DOHH2 (cell line): Measurements from ENCODE around the gene ANKRD40CL.

ENCODE experiments used
- H3F3A ChIP-seq: fragments of 200-600 bp; sonication (generic), shearing (Covaris generic); 2 replicates; pipeline ENCODE4 v1.6.0; 2016; ENCODE audit warnings: antibody characterized with exemption, mild to moderate bottlenecking; ENCODE audit not compliant: control insufficient read depth, insufficient read depth
- H3K27ac ChIP-seq: fragments of 200-600 bp; sonication (generic); 2 replicates; pipeline ENCODE4 v1.5.1; 2014; ENCODE audit warnings: low read depth, mild to moderate bottlenecking, low read length, moderate library complexity
- H3K27me3 ChIP-seq: fragments of 200-600 bp; sonication (generic); 2 replicates; pipeline ENCODE4 v1.6.1; 2014; ENCODE audit warnings: mild to moderate bottlenecking, low read length, mixed read lengths; ENCODE audit not compliant: control insufficient read depth
- H3K36me3 ChIP-seq: fragments of 200-600 bp; sonication (generic); 2 replicates; pipeline ENCODE4 v1.6.1; 2014; ENCODE audit warnings: mild to moderate bottlenecking, low read length, moderate library complexity, mixed read lengths; ENCODE audit not compliant: control insufficient read depth
- H3K4me1 ChIP-seq: fragments of 200-600 bp; sonication (generic); 2 replicates; pipeline ENCODE4 v1.6.1; 2014; ENCODE audit warnings: mild to moderate bottlenecking, low read length, mixed read lengths; ENCODE audit not compliant: control insufficient read depth
- H3K4me2 ChIP-seq: fragments of 200-600 bp; sonication (generic); 2 replicates; pipeline ENCODE4 v1.6.0; 2014; ENCODE audit warnings: mild to moderate bottlenecking, low read length, moderate library complexity
- H3K4me3 ChIP-seq: fragments of 200-600 bp; sonication (generic); 2 replicates; pipeline ENCODE4 v1.5.1; 2014; ENCODE audit warnings: mild to moderate bottlenecking, low read length, mixed read lengths
- H3K79me2 ChIP-seq: fragments of 200-600 bp; sonication (generic); 2 replicates; pipeline ENCODE4 v1.6.1; 2014; ENCODE audit warnings: mild to moderate bottlenecking, low read length, mixed read lengths; ENCODE audit not compliant: control insufficient read depth
- H3K9me2 ChIP-seq: fragments of 200-600 bp; sonication (generic); replicated peaks from 2 replicates; pipeline ENCODE4 v1.6.1; 2014; ENCODE audit warnings: mild to moderate bottlenecking, low read length, mixed read lengths; ENCODE audit not compliant: control insufficient read depth
- H3K9me3 ChIP-seq: fragments of 200-600 bp; sonication (generic); 2 replicates; pipeline ENCODE4 v1.6.1; 2014; ENCODE audit warnings: antibody characterized with exemption, low read length, mixed read lengths; ENCODE audit not compliant: control insufficient read depth, insufficient read depth
- H4K20me1 ChIP-seq: fragments of 200-600 bp; sonication (generic); 2 replicates; pipeline ENCODE4 v1.6.0; 2014; ENCODE audit warnings: low read depth, mild to moderate bottlenecking, antibody characterized with exemption, low read length, moderate library complexity; ENCODE audit not compliant: control insufficient read depth, insufficient read depth
- EZH2phosphoT487 ChIP-seq: fragments of 200-600 bp; sonication (generic); IDR thresholded peaks from 2 replicates; pipeline ENCODE4 v1.6.1; 2017; ENCODE audit warnings: borderline replicate concordance, mild to moderate bottlenecking, antibody characterized with exemption, low read length, moderate library complexity, mixed read lengths
- TF ChIP-seq, protein P1 (sequence below): fragments of 200-600 bp; sonication (generic); IDR thresholded peaks from one replicate; pipeline ENCODE4 v1.5.1; 2014; ENCODE audit warnings: antibody characterized with exemption, mild to moderate bottlenecking, low read depth, low read length; ENCODE audit not compliant: poor library complexity, severe bottlenecking

The ANKRD40CL gene

DNA sequence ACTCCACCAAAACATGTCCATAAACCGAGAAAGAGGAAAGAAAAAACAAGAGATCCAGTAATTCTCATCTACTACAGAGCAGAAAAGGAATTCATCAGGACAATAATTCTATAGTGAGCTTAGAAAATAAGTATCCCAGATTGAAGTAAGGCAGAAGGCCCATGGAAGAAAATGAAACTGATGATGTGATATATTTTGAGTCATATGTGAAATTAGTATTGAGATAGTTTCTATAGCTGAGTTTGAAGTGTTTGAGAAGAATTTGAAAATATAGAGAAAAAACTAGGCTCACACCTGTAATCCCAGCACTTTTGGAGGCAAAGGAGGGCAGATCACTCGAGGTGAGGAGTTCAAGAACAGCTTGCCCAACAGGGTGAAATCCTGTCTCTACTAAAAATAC, 28.2 kb downstream of the ANKRD40CL start:
- TF ChIP-seq EZH2phosphoT487, result no peak
- TF ChIP-seq, protein P1, sequence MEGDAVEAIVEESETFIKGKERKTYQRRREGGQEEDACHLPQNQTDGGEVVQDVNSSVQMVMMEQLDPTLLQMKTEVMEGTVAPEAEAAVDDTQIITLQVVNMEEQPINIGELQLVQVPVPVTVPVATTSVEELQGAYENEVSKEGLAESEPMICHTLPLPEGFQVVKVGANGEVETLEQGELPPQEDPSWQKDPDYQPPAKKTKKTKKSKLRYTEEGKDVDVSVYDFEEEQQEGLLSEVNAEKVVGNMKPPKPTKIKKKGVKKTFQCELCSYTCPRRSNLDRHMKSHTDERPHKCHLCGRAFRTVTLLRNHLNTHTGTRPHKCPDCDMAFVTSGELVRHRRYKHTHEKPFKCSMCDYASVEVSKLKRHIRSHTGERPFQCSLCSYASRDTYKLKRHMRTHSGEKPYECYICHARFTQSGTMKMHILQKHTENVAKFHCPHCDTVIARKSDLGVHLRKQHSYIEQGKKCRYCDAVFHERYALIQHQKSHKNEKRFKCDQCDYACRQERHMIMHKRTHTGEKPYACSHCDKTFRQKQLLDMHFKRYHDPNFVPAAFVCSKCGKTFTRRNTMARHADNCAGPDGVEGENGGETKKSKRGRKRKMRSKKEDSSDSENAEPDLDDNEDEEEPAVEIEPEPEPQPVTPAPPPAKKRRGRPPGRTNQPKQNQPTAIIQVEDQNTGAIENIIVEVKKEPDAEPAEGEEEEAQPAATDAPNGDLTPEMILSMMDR, result no peak
- no peaks in the 10 kb centered on the region for H3K9me2 ChIP-seq
- peaks cover 76% of the 10 kb centered on the region for H3K79me2 ChIP-seq
- peaks cover 91% of the 10 kb centered on the region for H3K36me3 ChIP-seq
- H3K27ac ChIP-seq, result no peak overlapping the region
- no peak overlapping the region for H3K4me2 ChIP-seq
- no peaks in the 10 kb centered on the region for H3K27me3 ChIP-seq
- H3K4me3 ChIP-seq, result no peak overlapping the region
- no peaks in the 10 kb centered on the region for H3K4me1 ChIP-seq
- no peaks in the 10 kb centered on the region for H3K9me3 ChIP-seq
- H3F3A ChIP-seq, result peaks cover 9% of the 10 kb centered on the region; the same call in 1 of the 2 replicates
- peaks cover 7% of the 10 kb centered on the region; the same call in 1 of the 2 replicates for H4K20me1 ChIP-seq

DNA sequence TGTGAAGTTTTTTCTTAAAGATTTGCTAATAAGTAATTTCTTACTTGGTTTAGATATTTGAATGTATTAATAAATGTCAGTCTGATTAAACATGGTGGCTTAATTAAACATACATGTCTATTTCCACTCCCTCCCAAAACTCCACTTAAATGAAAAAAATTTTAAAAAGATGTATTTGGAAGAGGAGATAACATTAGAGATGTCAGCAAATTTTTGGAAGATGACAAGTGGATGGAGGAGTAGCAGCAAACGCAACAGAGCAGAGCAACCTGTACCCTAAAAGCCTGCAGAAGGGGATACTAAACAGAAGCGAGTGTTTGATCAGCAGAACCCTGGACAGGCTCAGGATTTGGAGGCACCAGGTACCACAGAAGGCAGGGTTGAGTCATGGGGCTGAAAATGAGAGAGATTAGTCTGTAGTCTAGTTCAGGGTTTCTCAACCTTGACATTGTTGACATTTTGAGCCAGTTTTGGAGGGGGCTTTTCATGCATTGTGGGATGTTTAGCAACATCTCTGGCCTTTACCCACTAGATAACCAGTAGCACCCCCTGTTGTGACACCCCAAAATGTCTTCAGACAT, 30.1 kb downstream of the ANKRD40CL start:
- Histone ChIP-seq H3K9me2 (no peaks in the 10 kb centered on the region), H3K4me2 (no peak overlapping the region), H3K27me3 (no peaks in the 10 kb centered on the region), H3K79me2 (peaks cover 95% of the 10 kb centered on the region), H3F3A (peaks cover 9% of the 10 kb centered on the region; the same call in 1 of the 2 replicates), H3K4me3 (no peak overlapping the region), H3K9me3 (no peaks in the 10 kb centered on the region), H3K36me3 (peaks cover 79% of the 10 kb centered on the region), H3K27ac (no peak overlapping the region), H3K4me1 (peaks cover 3% of the 10 kb centered on the region), H4K20me1 (peaks cover 16% of the 10 kb centered on the region)
- TF ChIP-seq, protein P1, result no peak

DNA sequence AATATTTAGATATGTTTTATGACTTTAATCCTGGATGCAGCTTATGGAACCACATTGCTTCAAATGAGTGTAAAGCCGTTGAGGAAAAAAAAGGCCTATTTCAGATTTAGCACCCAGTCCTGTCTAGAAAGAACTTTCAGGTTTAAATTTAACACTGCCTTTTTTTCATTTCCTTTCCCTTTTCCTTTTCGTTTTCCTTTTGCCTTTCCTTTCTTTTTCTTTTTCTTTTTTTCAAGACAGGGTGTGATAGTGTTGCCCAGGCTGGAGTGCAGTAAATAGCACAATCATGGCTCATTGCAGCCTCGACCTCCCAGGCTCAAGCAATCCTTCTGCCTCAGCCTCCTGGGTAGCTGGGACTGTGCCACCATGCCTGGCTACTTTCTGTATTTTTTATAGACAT, 32.0 kb downstream of the ANKRD40CL start:
- H3K79me2 ChIP-seq, result peaks cover 100% of the 10 kb centered on the region
- no peaks in the 10 kb centered on the region for H3K9me3 ChIP-seq
- H3K36me3 ChIP-seq, result peaks cover 76% of the 10 kb centered on the region
- no peaks in the 10 kb centered on the region for H3K9me2 ChIP-seq
- H4K20me1 ChIP-seq, result peaks cover 30% of the 10 kb centered on the region
- H3K4me2 ChIP-seq, result no peak overlapping the region
- no peak overlapping the region for H3K27ac ChIP-seq
- TF ChIP-seq, protein P1, result no peak
- TF ChIP-seq EZH2phosphoT487, result no peak
- H3K4me3 ChIP-seq, result no peak overlapping the region
- H3F3A ChIP-seq, result peaks cover 4% of the 10 kb centered on the region
- H3K4me1 ChIP-seq, result peaks cover 10% of the 10 kb centered on the region
- H3K27me3 ChIP-seq, result no peaks in the 10 kb centered on the region
